ENCODE data around the gene SFMBT1.

DNA sequence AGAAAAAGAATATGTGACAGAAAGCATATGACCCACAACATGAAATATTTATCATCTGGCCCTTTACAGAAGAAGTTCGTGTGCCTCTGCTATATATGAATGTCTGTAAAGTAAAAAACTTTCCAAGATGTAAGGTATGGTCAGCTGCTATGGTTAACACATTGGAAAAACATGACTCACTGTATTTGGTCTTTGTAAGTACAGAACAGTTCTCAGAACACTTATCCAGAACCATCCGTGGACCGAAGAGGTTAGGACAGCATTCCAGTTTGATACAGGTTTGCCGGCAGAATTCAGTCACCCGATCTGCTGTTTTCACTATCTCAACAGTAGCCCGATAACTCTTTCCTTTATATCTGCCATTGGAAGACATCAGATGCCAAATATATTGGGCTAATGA is 135.1 kb downstream of the SFMBT1 start:
- TF ChIP-seq CTCF (IDR thresholded peaks at IDR 0.05 in 2 of 3, conservative IDR thresholded peaks at IDR 0.05 in 1 of 3; ENCODE audit: insufficient read depth in 2 of 3, low read depth in 1 of 3, low read length in 3 of 3) (no peak), GABPA (tag; conservative IDR thresholded peaks at IDR 0.05; ENCODE audit: low read depth) (no peak), POLR2AphosphoS5 (IDR thresholded peaks at IDR 0.05; ENCODE audit: control insufficient read depth, insufficient read depth, low read depth, low read length) (no peak), ZFX (CRISPR knock-in tag; IDR thresholded peaks at IDR 0.05) (no peak), ASH1L (IDR thresholded peaks at IDR 0.05; ENCODE audit: borderline replicate concordance, low read depth, partially characterized antibody) (no peak), MAX (CRISPR knock-in tag; IDR thresholded peaks at IDR 0.05) (no peak), JUNB (CRISPR knock-in tag; conservative IDR thresholded peaks at IDR 0.05) (no peak), YY1 (IDR thresholded peaks at IDR 0.05; ENCODE audit: borderline replicate concordance in 1 of 3, control insufficient read depth in 1 of 3, extremely low read depth in 1 of 3, insufficient read depth in 3 of 3, insufficient read length in 1 of 3, insufficient replicate concordance in 2 of 3, low read depth in 1 of 3, low read length in 2 of 3) (no peak), MXI1 (IDR thresholded peaks at IDR 0.05; ENCODE audit: low read depth, low read length) (no peak)
- TF ChIP-seq, protein P1, sequence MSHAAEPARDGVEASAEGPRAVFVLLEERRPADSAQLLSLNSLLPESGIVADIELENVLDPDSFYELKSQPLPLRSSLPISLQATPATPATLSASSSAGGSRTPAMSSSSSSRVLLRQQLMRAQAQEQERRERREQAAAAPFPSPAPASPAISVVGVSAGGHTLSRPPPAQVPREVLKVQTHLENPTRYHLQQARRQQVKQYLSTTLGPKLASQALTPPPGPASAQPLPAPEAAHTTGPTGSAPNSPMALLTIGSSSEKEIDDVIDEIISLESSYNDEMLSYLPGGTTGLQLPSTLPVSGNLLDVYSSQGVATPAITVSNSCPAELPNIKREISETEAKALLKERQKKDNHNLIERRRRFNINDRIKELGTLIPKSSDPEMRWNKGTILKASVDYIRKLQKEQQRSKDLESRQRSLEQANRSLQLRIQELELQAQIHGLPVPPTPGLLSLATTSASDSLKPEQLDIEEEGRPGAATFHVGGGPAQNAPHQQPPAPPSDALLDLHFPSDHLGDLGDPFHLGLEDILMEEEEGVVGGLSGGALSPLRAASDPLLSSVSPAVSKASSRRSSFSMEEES (CRISPR knock-in tag; IDR thresholded peaks at IDR 0.05): no peak

Data from K562 (cell line).